Thoracic aorta (tissue), 2 donors: ENCODE data around the gene STK32C. TPM values are rescaled to one million over a fixed set of nuclear protein-coding genes. Genes with fewer than 3 reads are reported as not detected.
"Not testable (repeated sequence)": the region's sequence is repeated elsewhere in the genome, so short reads cannot be mapped to it uniquely, and the experiment has no call there.

ENCODE experiments used
- ATAC-seq: fragments of 150-250 bp; one replicate; pipeline ENCODE4 v1.8.0; 2017; ENCODE audit warnings: low read depth; ENCODE audit not compliant: insufficient number of reproducible peaks, low FRiP score
- DNase-seq: peaks from one replicate; pipeline ENCODE4 v3.0.0-alpha.2; 2020; ENCODE audit warnings: low spot score
- H3K27ac ChIP-seq, 2 donors: fragments of 200-600 bp; sonication (generic); 1 replicate in 1 of 2; 2 replicates in 1 of 2; pipeline ENCODE4 v1.5.1; 2016; ENCODE audit warnings: mild to moderate bottlenecking in 2 of 2, moderate library complexity in 2 of 2
- H3K27me3 ChIP-seq: fragments of 200-600 bp; sonication (generic); replicated peaks from 2 replicates; pipeline ENCODE4 v1.6.0; 2016; ENCODE audit warnings: mild to moderate bottlenecking; ENCODE audit not compliant: insufficient read depth
- H3K36me3 ChIP-seq: fragments of 200-600 bp; sonication (generic); one replicate; pipeline ENCODE4 v1.5.1; 2016
- H3K4me1 ChIP-seq, 2 donors: fragments of 200-600 bp; sonication (generic); 1 replicate in 1 of 2; 2 replicates in 1 of 2; pipeline versions ENCODE4 v1.5.1 to v1.6.0; 2016; ENCODE audit warnings: low read depth in 2 of 2, mild to moderate bottlenecking in 1 of 2; ENCODE audit not compliant: control insufficient read depth in 1 of 2
- H3K4me3 ChIP-seq: fragments of 200-600 bp; sonication (generic); 2 replicates; pipeline ENCODE4 v1.5.1; 2016; ENCODE audit warnings: mild to moderate bottlenecking
- H3K9me3 ChIP-seq: fragments of 200-600 bp; sonication (generic); 2 replicates; pipeline ENCODE4 v1.5.1; 2016
- total RNA-seq, 2 donors: library from RNA; depleted of rRNA; stranded (reverse); fragments of >200 nt; gene quantifications; one replicate each; pipeline versions ENCODE4 v1.1.0 to v1.2.3, GENCODE V29; 2016
- TF ChIP-seq, protein P1 (sequence below): fragments of 200-600 bp; sonication (generic); IDR thresholded peaks from one replicate; pipeline ENCODE4 v1.5.1; 2019; ENCODE audit warnings: antibody characterized with exemption

The STK32C gene
- total RNA-seq, 2 donors from 2014 or later = 1.1 to 4.2 TPM

- DNase-seq (no peak), ATAC-seq (no peak)
- Histone ChIP-seq H3K27ac (no peak overlapping the region), H3K27me3 (no peaks in the 10 kb centered on the region), H3K4me3 (no peak overlapping the region), H3K4me1 (no peaks in the 10 kb centered on the region), H3K36me3 (no peaks in the 10 kb centered on the region), H3K9me3 (no peaks in the 10 kb centered on the region)
- TF ChIP-seq, protein P1, sequence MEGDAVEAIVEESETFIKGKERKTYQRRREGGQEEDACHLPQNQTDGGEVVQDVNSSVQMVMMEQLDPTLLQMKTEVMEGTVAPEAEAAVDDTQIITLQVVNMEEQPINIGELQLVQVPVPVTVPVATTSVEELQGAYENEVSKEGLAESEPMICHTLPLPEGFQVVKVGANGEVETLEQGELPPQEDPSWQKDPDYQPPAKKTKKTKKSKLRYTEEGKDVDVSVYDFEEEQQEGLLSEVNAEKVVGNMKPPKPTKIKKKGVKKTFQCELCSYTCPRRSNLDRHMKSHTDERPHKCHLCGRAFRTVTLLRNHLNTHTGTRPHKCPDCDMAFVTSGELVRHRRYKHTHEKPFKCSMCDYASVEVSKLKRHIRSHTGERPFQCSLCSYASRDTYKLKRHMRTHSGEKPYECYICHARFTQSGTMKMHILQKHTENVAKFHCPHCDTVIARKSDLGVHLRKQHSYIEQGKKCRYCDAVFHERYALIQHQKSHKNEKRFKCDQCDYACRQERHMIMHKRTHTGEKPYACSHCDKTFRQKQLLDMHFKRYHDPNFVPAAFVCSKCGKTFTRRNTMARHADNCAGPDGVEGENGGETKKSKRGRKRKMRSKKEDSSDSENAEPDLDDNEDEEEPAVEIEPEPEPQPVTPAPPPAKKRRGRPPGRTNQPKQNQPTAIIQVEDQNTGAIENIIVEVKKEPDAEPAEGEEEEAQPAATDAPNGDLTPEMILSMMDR = no peak
These were observed 36.1 kb downstream of the STK32C start for GRCh38 chr10:132271458-132272230.

GRCh38 chr10:132270721-132271457 lies 36.9 kb downstream of the STK32C start:
- no peak for DNase-seq
- no peak overlapping the region for H3K27ac ChIP-seq
- H3K36me3 ChIP-seq = no peaks in the 10 kb centered on the region
- no peak for ATAC-seq
- no peak overlapping the region for H3K4me3 ChIP-seq
- H3K27me3 ChIP-seq = no peaks in the 10 kb centered on the region
- TF ChIP-seq, protein P1 = no peak
- H3K4me1 ChIP-seq = no peaks in the 10 kb centered on the region
- no peaks in the 10 kb centered on the region for H3K9me3 ChIP-seq

GRCh38 chr10:132270256-132270655 lies 37.5 kb downstream of the STK32C start:
- H3K4me1 ChIP-seq = no peaks in the 10 kb centered on the region
- DNase-seq (no peak), ATAC-seq (no peak)
- no peaks in the 10 kb centered on the region for H3K36me3 ChIP-seq
- TF ChIP-seq, protein P1 = no peak
- no peaks in the 10 kb centered on the region for H3K9me3 ChIP-seq
- no peak overlapping the region for H3K27ac ChIP-seq
- no peaks in the 10 kb centered on the region for H3K27me3 ChIP-seq
- no peak overlapping the region for H3K4me3 ChIP-seq

DNA sequence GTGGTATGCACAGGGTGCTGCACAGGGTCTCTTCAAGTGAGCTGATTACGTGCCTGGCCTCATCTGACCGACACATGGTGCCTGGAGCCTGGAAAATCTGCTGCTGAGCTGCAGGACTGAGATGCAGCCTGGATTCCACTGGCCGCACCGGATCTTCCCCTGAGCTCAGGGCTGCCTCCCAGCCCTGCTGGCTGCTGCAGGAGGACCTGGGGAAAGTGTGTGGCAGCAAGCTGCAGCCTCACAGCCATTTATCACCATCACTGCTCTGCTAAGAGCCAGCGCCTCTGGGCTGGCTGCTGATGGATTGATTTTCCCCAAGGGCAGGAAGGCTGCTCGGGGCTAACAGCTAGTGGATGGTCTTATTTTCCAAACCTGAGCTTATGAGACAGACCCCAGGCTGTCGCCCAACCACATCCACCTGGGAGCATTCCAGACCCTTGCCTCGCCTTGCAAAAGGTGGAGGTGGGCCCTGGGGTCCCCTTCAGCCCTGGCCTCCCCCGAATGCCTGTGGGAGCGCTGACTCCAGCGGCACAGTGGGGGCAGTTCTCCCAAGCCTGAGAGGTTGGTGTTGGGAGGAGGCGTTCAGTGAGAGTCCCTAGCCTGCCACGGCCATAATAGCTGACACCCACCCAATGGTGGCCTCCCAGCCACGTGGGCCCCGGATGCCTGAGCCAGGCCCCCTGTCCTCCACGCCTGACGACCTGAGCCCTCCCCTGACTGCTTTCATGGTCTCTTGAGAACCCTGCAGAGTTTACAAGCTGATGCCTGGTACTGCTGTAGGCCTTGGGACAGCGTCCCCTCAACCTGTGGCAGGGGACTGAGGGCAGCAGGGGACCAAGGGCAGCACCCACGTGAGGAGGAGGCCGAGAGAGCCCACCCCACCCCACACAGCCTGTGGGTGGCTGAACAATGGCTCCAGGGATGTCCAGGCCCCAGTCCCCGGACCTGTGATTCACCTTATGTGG lies 38.2 kb downstream of the STK32C start:
- TF ChIP-seq, protein P1 = no peak
- Histone ChIP-seq H3K9me3 (no peaks in the 10 kb centered on the region), H3K36me3 (no peaks in the 10 kb centered on the region), H3K4me3 (no peak overlapping the region), H3K4me1 (no peaks in the 10 kb centered on the region), H3K27ac (no peak overlapping the region), H3K27me3 (no peaks in the 10 kb centered on the region)
- no peak for DNase-seq
- no peak for ATAC-seq

- not testable (repeated sequence) for H3K27me3 ChIP-seq, H3K36me3 ChIP-seq, H3K4me1 ChIP-seq, H3K4me3 ChIP-seq, H3K27ac ChIP-seq, DNase-seq, H3K9me3 ChIP-seq, ATAC-seq
These were observed 39.8 kb downstream of the STK32C start for GRCh38 chr10:132267916-132268315.
